Erythroblast (primary cell): ENCODE results near the gene FURIN.

Experiments used
- GATA1 ChIP-seq: IDR thresholded peaks from 2 replicates; pipeline ENCODE4 v1.6.1; 2011; ENCODE audit warnings: low read depth, mild to moderate bottlenecking, control low read depth, low read length, moderate library complexity
- POLR2A ChIP-seq: IDR thresholded peaks from 2 replicates; pipeline ENCODE4 v1.6.1; 2011; ENCODE audit warnings: mild to moderate bottlenecking, low read length

DNA sequence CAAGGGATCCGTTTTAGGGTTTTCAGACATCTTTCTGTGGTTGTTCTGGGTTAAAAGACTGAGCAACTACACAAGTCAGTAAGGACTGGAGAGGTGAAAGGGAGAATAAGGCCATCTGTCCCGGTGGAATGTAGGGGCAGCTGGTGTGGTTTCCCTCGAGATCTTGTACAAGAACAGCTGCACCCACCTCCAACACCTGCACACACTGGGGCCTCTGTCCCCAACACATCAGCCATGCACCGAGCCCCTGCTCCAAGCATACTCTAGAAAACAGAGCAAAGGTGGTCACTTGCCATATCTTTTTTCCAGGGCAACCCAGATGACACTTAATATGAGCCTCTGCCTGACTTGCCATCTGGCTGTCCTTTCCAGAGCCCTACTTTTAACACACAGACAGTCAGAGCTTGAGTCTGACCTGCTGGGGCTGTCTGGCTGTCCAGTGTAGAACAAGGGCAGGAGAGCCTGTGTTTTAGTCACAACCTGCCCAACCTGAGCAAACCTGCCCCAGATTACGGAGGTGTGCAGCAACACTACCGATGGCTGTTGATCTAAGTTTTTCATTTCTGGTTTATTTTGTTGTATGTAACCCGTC, 46.9 kb downstream of the FURIN start:
- no peak for TF ChIP-seq POLR2A
- TF ChIP-seq GATA1: no peak
